SU-DHL-6 (cell line): ENCODE measurements around the gene KDM4B.

ENCODE experiments used
- CTCF ChIP-seq: fragments of 200-600 bp; sonication (generic); IDR thresholded peaks from one replicate; pipeline ENCODE4 v1.5.1; 2017; ENCODE audit warnings: antibody characterized with exemption, mild to moderate bottlenecking, low read length, moderate library complexity; ENCODE audit not compliant: insufficient read depth, poor library complexity, severe bottlenecking
- EZH2phosphoT487 ChIP-seq: fragments of 200-600 bp; sonication (generic), shearing (Covaris generic); conservative IDR thresholded peaks from 2 replicates; pipeline ENCODE4 v1.6.1; 2018; ENCODE audit warnings: mild to moderate bottlenecking, antibody characterized with exemption, low read length, moderate library complexity, mixed read lengths

GRCh38 chr19:5086230-5086629 is 117.3 kb downstream of the KDM4B start:
- no peak for TF ChIP-seq CTCF
- TF ChIP-seq EZH2phosphoT487 = no peak
